Keratinocyte (primary cell): ENCODE results near the gene KRTAP2-1.

Source experiments
- EZH2 ChIP-seq: IDR thresholded peaks from one replicate; pipeline ENCODE4 v1.6.1; 2012; ENCODE audit warnings: inconsistent platforms, mild to moderate bottlenecking, low read length, moderate library complexity
- TF ChIP-seq, protein P1 (sequence below), 3 experiments: IDR thresholded peaks in 1 of 3; conservative IDR thresholded peaks in 1 of 3; optimal IDR thresholded peaks in 1 of 3; 2 replicates in 2 of 3; 3 replicates in 1 of 3; pipeline versions ENCODE3 to v1.5.1; 2011; ENCODE audit warnings: low read length in 3 of 3, mild to moderate bottlenecking in 3 of 3, moderate library complexity in 2 of 3, control low read depth in 1 of 3, inconsistent platforms in 1 of 3; ENCODE audit not compliant: insufficient read depth in 2 of 3; ENCODE audit errors: extremely low read depth in 1 of 3

DNA sequence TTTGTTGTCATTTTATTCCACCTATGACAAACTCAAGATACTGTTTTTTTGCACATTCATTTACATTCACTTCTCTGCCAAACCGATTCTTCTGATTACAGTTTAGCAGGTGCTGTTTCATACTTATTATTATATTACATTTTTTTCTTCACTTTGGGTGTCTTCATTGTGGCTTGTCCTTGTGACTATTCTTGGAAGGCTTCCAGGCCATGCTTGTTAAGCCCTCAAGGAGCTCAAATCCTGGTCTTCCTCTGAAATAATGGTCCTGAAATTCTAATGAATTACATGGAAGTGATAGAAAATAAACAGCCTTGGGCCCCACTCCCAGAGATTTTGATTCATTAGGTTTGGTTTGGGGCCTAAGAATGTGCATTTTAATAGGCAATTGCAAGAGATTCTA lies 17.2 kb upstream of the KRTAP2-1 start:
- TF ChIP-seq, protein P1, sequence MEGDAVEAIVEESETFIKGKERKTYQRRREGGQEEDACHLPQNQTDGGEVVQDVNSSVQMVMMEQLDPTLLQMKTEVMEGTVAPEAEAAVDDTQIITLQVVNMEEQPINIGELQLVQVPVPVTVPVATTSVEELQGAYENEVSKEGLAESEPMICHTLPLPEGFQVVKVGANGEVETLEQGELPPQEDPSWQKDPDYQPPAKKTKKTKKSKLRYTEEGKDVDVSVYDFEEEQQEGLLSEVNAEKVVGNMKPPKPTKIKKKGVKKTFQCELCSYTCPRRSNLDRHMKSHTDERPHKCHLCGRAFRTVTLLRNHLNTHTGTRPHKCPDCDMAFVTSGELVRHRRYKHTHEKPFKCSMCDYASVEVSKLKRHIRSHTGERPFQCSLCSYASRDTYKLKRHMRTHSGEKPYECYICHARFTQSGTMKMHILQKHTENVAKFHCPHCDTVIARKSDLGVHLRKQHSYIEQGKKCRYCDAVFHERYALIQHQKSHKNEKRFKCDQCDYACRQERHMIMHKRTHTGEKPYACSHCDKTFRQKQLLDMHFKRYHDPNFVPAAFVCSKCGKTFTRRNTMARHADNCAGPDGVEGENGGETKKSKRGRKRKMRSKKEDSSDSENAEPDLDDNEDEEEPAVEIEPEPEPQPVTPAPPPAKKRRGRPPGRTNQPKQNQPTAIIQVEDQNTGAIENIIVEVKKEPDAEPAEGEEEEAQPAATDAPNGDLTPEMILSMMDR (optimal IDR thresholded peaks at IDR 0.05 in 1 of 3, IDR thresholded peaks at IDR 0.05 in 1 of 3, conservative IDR thresholded peaks at IDR 0.05 in 1 of 3; ENCODE audit: extremely low read depth in 1 of 3, insufficient read depth in 2 of 3, low read length in 3 of 3): no peak
- no peak for TF ChIP-seq EZH2
